Bronchial epithelial cell (primary cell): ENCODE measurements around the gene CD300LB. TPM values are rescaled to one million over a fixed set of nuclear protein-coding genes. Genes with fewer than 3 reads are reported as not detected.

ENCODE experiments used
- DNase-seq: peaks from one replicate; pipeline ENCODE4 v3.0.0-alpha.2; 2010; ENCODE audit warnings: low read depth
- FAIRE-seq: peaks from 2 replicates; lab custom pipeline; 2011; peaks lifted over from hg19 to GRCh38; lab: Jason Lieb, UNC
- H3K27me3 ChIP-seq: 2 replicates; pipeline ENCODE4 v1.5.1; 2011; ENCODE audit warnings: low read length; ENCODE audit not compliant: control insufficient read depth, insufficient read depth
- H3K36me3 ChIP-seq: 2 replicates; pipeline ENCODE4 v1.5.1; 2011; ENCODE audit warnings: low read length; ENCODE audit not compliant: control insufficient read depth, insufficient read depth
- H3K4me3 ChIP-seq: 2 replicates; pipeline ENCODE4 v1.5.1; 2011; ENCODE audit warnings: mild to moderate bottlenecking, low read depth, low read length, control low read depth
- CTCF ChIP-seq: IDR thresholded peaks from 2 replicates; pipeline ENCODE4 v1.5.1; 2011; ENCODE audit warnings: mild to moderate bottlenecking, moderate library complexity, low read length, control low read depth, inconsistent platforms; ENCODE audit not compliant: insufficient read depth, severe bottlenecking
- total RNA-seq: library from RNA; depleted of rRNA; stranded (reverse); fragments of >200 nt; gene quantifications from 2 replicates; pipeline ENCODE4 v1.2.1, GENCODE V29; 2014

The CD300LB gene
- total RNA-seq, 1 donor from 2014 or later = not detected

DNA sequence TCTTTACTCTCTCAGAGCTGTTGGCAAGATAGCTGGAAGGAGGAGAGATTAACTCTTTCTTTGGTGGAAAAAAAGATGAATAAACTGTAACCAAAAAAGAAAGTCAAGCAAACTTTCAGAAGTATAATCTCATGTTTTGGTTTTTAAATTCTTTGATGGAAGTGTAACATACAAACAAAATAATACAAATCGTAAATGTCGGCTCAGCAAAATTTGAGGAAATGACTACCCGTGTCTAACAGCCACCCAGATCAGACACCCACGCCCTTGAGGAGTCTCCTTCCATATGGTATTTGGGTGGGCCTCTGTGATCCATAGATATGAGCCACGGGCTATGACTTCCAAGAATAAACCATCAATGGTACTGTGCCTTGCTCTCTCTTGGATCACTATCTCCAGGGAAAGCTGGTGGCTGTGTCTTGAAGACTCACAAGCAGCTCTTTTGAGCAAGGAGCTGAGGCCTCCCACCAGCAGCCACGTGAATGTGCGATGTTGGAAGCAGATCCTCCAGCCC lies 24.2 kb upstream of the CD300LB start:
- Histone ChIP-seq H3K36me3 (no peaks in the 10 kb centered on the region), H3K27me3 (peaks cover 2% of the 10 kb centered on the region), H3K4me3 (no peak overlapping the region)
- FAIRE-seq (no peak), DNase-seq (no peak)
- no peak for TF ChIP-seq CTCF

DNA sequence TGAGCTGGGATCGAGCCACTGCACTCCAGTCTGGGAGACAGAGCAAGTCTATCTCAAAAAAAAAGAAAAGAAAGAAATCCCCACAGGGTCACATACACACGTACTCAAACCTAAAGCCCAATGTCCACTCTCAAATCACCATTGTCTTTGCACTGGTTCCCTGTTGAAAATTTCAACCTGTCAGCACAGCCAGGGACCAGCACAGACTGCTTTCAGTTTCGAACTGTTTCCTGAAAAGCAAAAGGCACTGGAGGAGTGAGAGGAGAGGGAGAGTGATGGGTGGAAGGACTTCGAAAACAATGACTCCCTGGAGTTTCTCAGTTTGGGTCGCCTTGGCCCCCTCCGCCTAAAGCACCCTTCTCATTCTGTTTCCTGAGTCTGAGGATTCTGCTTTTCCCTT lies 23.6 kb upstream of the CD300LB start:
- peaks cover 2% of the 10 kb centered on the region for H3K27me3 ChIP-seq
- H3K36me3 ChIP-seq = no peaks in the 10 kb centered on the region
- FAIRE-seq = no peak
- no peak overlapping the region for H3K4me3 ChIP-seq
- TF ChIP-seq CTCF = no peak
- no peak for DNase-seq

DNA sequence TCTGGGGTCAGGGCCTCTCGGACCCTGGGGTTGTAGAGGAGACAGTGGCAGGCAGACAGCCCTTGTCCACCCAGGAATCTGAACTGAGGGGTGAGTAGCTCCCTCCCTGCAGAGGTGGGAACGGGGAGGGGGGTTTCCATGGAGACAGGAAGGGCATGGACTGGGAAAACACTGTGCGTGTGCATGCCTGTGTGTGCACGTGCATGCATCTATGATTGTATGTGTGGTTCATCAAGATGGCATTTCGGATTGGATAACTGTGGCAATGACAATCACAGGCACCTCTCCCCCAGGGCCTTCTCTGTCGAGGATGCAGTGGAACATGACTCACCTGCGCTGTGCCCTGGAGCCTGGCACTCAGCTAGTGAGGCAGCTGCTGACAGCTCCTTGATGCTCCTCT lies 20.8 kb upstream of the CD300LB start:
- FAIRE-seq (peak; percentile 91), DNase-seq (peak; percentile 60)
- Histone ChIP-seq H3K36me3 (no peaks in the 10 kb centered on the region), H3K27me3 (peaks cover 2% of the 10 kb centered on the region), H3K4me3 (no peak overlapping the region)
- no peak for TF ChIP-seq CTCF

DNA sequence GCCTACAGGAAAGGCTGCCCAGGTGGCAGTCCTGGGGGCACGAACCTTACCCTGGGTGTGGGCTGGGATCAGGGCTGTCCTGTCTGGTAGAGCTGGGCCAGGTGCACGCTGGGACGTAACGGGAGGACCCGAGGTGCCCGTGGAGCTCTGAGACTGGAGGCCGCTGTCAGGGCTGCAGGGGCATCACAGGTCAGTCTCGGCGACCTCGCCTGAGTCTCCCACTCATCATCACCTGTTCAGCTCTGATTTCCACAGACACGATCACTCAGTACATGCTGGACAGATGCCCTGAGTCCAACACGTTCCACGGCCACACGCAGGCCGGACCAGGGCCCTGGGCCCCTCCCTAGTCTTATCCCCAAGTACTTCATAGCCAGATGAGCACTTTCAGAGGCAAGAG lies 19.3 kb upstream of the CD300LB start:
- FAIRE-seq (no peak), DNase-seq (no peak)
- H3K4me3 ChIP-seq = no peak overlapping the region
- TF ChIP-seq CTCF = no peak
- H3K27me3 ChIP-seq = no peaks in the 10 kb centered on the region
- H3K36me3 ChIP-seq = no peaks in the 10 kb centered on the region

DNA sequence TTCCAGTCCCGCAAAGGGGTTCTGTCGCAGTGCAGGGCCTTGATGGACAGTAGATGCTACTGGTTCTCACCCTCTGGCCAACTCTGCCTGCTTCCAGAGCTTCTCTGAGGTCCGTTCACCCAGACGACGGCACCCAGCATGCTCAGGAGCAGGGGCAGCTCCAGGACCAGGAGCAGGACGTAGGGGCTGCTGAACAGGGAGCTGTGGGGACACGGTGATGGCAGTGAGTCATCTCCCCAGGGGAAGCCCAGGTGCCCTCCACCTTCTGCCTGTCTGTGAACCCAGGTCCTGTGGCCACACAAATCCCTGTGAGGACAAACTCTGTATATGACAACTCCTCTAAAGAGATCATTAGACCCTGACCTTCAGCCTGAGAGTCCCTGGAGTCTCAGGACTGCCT lies 18.1 kb upstream of the CD300LB start:
- FAIRE-seq (no peak), DNase-seq (no peak)
- Histone ChIP-seq H3K27me3 (no peaks in the 10 kb centered on the region), H3K36me3 (no peaks in the 10 kb centered on the region), H3K4me3 (no peak overlapping the region)
- TF ChIP-seq CTCF = no peak

DNA sequence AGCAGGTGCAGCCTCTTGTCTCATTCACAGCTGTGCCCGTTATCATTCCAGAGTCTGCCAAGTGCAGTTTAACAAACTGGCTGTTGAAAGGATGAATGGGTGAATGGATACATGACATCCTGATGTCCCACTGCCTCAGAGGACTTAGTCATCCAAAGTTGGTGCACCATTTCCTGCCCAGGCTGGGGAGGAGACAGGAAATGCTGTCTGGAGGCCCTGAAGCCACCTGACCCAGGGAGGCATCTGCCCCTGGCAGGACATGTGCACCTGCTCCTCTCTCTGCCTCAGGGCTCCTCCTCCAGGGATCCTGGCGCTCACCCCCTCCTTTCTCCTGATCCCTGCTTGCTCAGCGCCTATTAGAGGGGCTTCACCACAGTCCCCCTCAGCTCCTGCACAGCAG lies 16.5 kb upstream of the CD300LB start:
- TF ChIP-seq CTCF = no peak
- Histone ChIP-seq H3K27me3 (no peaks in the 10 kb centered on the region), H3K36me3 (no peaks in the 10 kb centered on the region), H3K4me3 (no peak overlapping the region)
- DNase-seq (no peak), FAIRE-seq (no peak)
